CD4-positive, alpha-beta T cell treated with Interleukin-1 beta for 1 hour (primary cell): ENCODE data around the gene TBC1D7.

Experiments
- DNase-seq, 2 donors: peaks; one replicate each; pipeline ENCODE4 v3.0.0-alpha.2; 2020 to 2022

Gene TBC1D7

GRCh38 chr6:13263669-13264068, 64.7 kb downstream of the TBC1D7 start:
- no peak for DNase-seq

- no peak for DNase-seq
These were observed 65.8 kb downstream of the TBC1D7 start for GRCh38 chr6:13262302-13263230.

- DNase-seq, result peak in 1 of 2 donors; percentile 66
These were observed 66.8 kb downstream of the TBC1D7 start for GRCh38 chr6:13261464-13261994.

GRCh38 chr6:13260831-13261230, 67.5 kb downstream of the TBC1D7 start:
- DNase-seq, result peak in 1 of 2 donors; percentile 36

GRCh38 chr6:13260101-13260598, 68.2 kb downstream of the TBC1D7 start:
- no peak for DNase-seq

GRCh38 chr6:13259393-13259792, 68.9 kb downstream of the TBC1D7 start:
- peak in 1 of 2 donors; percentile 17 for DNase-seq

- no peak for DNase-seq
These were observed 71.9 kb downstream of the TBC1D7 start for GRCh38 chr6:13256266-13257001.
